ENCODE data around the gene KCTD13. TPM values are rescaled to one million over a fixed set of nuclear protein-coding genes. Genes with fewer than 3 reads are reported as not detected.
A peak's percentile ranks its signal among the peaks of the same experiment; 100 is the strongest.

Gene KCTD13
- total RNA-seq, 2 experiments from 2014 or later, result 35.2 to 35.3 TPM

- peaks cover 43% of the 10 kb centered on the region for H3K4me1 Mint-ChIP-seq (ENCODE audit: low read depth)
- ATAC-seq (no peak), DNase-seq (no peak)
- TF ChIP-seq, protein P1, sequence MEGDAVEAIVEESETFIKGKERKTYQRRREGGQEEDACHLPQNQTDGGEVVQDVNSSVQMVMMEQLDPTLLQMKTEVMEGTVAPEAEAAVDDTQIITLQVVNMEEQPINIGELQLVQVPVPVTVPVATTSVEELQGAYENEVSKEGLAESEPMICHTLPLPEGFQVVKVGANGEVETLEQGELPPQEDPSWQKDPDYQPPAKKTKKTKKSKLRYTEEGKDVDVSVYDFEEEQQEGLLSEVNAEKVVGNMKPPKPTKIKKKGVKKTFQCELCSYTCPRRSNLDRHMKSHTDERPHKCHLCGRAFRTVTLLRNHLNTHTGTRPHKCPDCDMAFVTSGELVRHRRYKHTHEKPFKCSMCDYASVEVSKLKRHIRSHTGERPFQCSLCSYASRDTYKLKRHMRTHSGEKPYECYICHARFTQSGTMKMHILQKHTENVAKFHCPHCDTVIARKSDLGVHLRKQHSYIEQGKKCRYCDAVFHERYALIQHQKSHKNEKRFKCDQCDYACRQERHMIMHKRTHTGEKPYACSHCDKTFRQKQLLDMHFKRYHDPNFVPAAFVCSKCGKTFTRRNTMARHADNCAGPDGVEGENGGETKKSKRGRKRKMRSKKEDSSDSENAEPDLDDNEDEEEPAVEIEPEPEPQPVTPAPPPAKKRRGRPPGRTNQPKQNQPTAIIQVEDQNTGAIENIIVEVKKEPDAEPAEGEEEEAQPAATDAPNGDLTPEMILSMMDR (IDR thresholded peaks at IDR 0.05), result no peak
- ChIA-PET POLR2A (interaction anchor here (1.2 kb wide), 1 partner anchor 17 kb away, joined by 4 read pairs; no protein-coding TSS in a partner anchor), CTCF (interaction anchor here (1.2 kb wide), 2 partner anchors 72 to 122 kb away, joined by 3 read pairs; no protein-coding TSS in a partner anchor)
- peaks cover 43% of the 10 kb centered on the region for H3K36me3 Mint-ChIP-seq (ENCODE audit: low read depth)
- H3K27ac Mint-ChIP-seq, result no peak overlapping the region
- no peaks in the 10 kb centered on the region for H3K9me3 Mint-ChIP-seq
- H3K27me3 Mint-ChIP-seq, result no peaks in the 10 kb centered on the region
- no peak overlapping the region for H3K4me3 Mint-ChIP-seq
- intact Hi-C loops (cut with micrococcal nuclease), result no loop called here
These were observed 5.6 kb downstream of the KCTD13 start for GRCh38 chr16:29920288-29921033.

DNA sequence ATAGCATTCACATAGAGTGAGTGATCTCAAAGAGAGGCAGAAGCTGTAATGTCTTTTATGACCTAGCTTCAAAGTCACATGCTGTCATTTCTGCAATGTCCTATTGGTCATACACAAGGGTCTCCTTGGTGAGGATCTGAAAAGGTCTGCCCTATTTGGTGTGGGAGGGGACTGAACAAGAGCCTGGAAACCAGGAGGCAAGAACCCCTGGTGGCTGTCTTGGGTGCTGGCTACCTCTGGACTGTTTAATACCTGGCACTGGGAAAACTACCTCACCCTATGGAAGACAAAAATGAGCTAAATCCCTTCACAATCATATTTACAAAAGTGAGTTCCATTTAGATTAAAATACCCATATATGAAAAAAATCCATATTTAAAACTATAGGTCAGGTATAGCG lies 9.0 kb downstream of the KCTD13 start:
- Mint-ChIP-seq H3K4me1 (ENCODE audit: low read depth) (peaks cover 22% of the 10 kb centered on the region), H3K27me3 (no peaks in the 10 kb centered on the region), H3K9me3 (no peaks in the 10 kb centered on the region), H3K27ac (no peak overlapping the region), H3K36me3 (ENCODE audit: low read depth) (peaks cover 37% of the 10 kb centered on the region), H3K4me3 (no peak overlapping the region)
- intact Hi-C loops (cut with micrococcal nuclease), result no loop called here
- CTCF ChIA-PET, result interaction anchor here (0.8 to 2.6 kb wide), 8 partner anchors 9 to 225 kb away, joined by 3 to 10 read pairs (median 3); partner anchors contain the start of gene KCTD13
- ATAC-seq (peak; percentile 34), DNase-seq (no peak)
- POLR2A ChIA-PET, result interaction anchor here (0.6 to 2.4 kb wide), 2 partner anchors 9 to 17 kb away, joined by 3 to 18 read pairs; partner anchors contain the start of gene KCTD13
- TF ChIP-seq, protein P1 (IDR thresholded peaks at IDR 0.05), result no peak

- Mint-ChIP-seq H3K4me1 (ENCODE audit: low read depth) (peaks cover 18% of the 10 kb centered on the region), H3K27ac (peak overlapping the region; percentile 68)
- intact Hi-C loops (cut with micrococcal nuclease), result no loop called here
These were observed 10.3 kb downstream of the KCTD13 start for GRCh38 chr16:29915590-29916247.

DNA sequence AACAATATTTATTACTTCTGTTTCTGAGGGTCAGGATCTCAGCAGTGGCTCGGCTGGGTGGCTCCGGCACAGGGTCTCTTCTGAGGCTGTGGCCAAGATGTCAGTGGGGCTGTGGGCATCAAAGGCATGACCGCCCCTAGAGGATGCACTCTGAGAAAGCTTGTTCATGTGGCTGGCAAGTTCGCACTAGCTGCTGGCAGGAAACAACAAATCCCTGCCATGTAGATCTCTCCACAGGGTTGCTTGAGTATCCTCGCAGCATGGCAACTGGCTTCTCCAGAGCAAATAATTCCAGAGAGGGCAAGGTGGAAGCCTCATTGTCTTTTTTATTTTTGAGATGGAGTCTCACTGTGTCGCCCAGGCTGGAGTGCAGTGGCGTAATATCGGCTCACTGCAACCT lies 12.5 kb downstream of the KCTD13 start:
- Mint-ChIP-seq H3K27ac (no peak overlapping the region), H3K9me3 (no peaks in the 10 kb centered on the region), H3K4me1 (ENCODE audit: low read depth) (peaks cover 13% of the 10 kb centered on the region), H3K27me3 (no peaks in the 10 kb centered on the region), H3K36me3 (ENCODE audit: low read depth) (peaks cover 19% of the 10 kb centered on the region), H3K4me3 (no peak overlapping the region)
- ChIA-PET CTCF (interaction anchor here (1.5 kb wide), 1 partner anchor 66 kb away, joined by 4 read pairs; no protein-coding TSS in a partner anchor), POLR2A (interaction anchor here (1.1 to 1.4 kb wide), 2 partner anchors 9 to 36 kb away, joined by 3 to 5 read pairs; no protein-coding TSS in a partner anchor)
- no peak for ATAC-seq
- intact Hi-C loops (cut with micrococcal nuclease), result no loop called here
- TF ChIP-seq, protein P1 (IDR thresholded peaks at IDR 0.05), result no peak
- DNase-seq, result no peak

More at GRCh38 chr16:29915590-29916247, 10.3 kb downstream of the KCTD13 start:
- peak; percentile 51 for ATAC-seq
- H3K4me3 Mint-ChIP-seq, result no peak overlapping the region
- CTCF ChIA-PET, result interaction anchor here (1.0 to 2.6 kb wide), 5 partner anchors 26 to 224 kb away, joined by 3 to 10 read pairs (median 6); no protein-coding TSS in a partner anchor
- H3K36me3 Mint-ChIP-seq (ENCODE audit: low read depth), result peaks cover 28% of the 10 kb centered on the region
- POLR2A ChIA-PET, result interaction anchor here (1.2 to 2.4 kb wide), 2 partner anchors 11 to 23 kb away, joined by 3 to 18 read pairs; partner anchors contain the start of gene KCTD13
- DNase-seq, result no peak
- TF ChIP-seq, protein P1 (IDR thresholded peaks at IDR 0.05), result no peak
- no peaks in the 10 kb centered on the region for H3K9me3 Mint-ChIP-seq
- H3K27me3 Mint-ChIP-seq, result no peaks in the 10 kb centered on the region
